NCI-H446 (cell line): ENCODE measurements around the gene RGL1.
"Not testable (repeated sequence)": the region's sequence is repeated elsewhere in the genome, so short reads cannot be mapped to it uniquely, and the experiment has no call there.

Source experiments
- DNase-seq, 2 experiments: peaks; one replicate each; lab custom pipeline; 2025; lab: John Stamatoyannopoulos, UW

Gene RGL1

DNA sequence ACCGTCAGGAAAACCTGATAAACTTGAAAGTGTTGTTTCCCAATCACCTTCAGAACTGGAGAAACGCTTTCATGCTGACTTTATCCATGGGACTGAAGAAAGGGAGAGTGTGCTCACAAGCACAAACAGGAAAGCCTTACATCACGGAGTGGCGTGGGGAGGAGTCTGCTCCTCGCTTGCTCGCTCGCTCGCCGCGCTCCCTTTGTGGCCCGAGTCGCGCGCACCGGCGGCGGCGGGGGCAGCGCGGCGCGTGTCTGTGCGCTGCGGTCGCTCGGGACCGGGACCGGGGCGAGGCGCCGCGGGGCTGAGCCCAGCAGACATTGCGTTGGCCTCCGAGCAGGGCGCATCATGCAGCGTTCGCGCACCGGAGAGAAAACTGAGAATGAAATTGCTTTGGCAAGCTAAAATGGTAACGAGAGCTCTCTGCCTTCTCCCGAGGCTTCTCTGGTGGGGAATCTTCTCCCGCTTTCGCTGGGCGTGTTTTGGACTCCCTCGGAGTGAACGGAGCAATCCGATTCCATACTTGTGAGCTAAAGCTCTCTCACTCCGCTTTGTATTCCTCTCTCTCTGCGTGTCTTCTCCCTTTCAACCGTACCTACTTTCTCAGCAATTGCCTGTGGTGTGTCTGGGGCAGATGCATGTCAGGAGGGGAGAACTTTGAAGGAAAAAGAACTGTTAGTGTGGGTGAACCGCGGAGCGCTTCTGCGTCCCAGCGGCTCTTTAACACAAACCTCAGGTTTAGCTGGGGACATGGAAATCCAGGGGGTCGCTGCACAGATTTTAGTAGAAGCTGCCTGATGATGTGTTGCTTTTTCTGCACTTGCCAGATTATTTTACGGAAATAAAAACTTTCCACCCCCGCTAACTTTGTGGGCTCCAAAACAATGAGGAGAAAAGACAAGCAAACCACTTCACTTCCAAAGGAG lies at the start of gene RGL1:
RGL1 (plus strand) TSS at position 205 of the 926 bp plus-strand sequence; CDS start at position 383, 178 bp downstream.
- DNase-seq = peak; percentile 64 to 75

DNA sequence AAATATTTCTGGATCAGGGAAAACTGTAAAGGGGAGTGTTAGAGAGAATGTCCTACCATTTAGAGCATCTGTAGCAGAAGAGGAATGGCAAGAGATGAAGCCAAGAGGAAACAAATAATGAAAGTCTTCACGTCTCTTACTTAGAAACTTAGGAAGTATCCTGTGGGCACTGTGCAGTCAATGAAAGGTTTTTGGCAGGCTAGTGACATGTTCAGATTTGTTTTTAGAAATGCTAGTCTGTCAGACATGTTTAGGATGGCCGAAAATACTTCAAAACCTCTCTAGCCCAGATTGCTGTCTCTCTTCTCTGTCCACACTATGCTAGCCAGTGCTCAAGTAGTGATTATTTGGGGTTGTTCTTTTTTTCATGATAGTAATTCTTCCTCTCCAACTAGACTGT lies 48.6 kb upstream of the RGL1 start:
- no peak for DNase-seq

DNA sequence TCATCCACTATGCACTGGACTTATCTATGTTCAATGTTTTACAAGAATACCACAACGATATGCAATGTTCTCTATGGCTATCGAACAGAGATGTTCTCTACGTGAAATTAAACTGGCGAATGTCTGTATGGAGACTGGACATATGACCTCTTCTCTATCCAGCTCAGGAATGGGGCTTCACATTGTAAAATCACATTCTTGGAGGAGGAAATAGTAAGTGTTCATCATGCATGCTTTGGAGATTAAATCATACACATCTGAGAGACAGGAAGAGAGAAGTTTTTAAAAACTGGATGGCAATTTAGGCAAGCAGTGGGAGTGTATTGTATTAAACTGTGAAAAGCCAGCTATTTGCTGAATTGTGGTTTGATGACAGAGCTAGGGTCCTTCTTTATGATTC lies 47.9 kb upstream of the RGL1 start:
- DNase-seq = no peak

DNA sequence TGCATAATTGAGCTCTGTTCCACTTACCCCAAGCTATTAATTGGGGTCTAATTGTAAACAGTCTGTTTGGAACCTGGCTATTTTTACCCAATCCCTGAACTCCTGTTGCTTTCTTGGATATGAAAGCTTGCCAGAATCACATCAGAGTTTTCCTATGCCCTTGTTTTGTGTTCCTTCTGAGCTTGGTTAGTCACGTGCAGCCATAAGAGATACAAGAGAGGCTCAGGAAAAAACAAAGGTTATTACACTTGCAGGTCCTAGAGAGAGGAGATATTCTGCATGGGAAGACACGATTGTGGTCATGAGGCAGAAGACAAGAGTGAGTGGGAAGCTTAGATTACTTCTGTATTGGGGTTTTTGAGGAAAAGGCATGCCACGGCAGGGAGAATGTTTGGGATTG lies 46.0 kb upstream of the RGL1 start:
- DNase-seq = no peak

DNA sequence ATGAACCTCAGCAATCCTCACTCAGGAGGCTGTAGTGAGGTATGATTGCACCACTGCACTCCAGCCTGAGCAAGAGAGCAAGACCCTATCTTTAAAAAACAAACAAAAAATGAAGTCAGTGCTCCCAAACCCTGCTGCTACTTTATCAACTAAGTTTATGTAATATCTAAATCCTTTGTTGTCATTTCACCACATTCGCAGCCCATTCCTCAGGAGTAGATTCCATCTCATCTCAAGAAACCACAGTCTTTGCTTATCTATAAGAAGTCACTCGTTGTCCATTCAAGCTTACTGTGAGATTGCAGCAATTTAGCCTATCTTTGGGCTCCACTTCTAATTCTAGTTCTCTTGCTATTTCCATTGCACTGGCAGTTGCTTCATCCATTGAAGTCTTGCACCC lies 44.3 kb upstream of the RGL1 start:
- no peak for DNase-seq

DNA sequence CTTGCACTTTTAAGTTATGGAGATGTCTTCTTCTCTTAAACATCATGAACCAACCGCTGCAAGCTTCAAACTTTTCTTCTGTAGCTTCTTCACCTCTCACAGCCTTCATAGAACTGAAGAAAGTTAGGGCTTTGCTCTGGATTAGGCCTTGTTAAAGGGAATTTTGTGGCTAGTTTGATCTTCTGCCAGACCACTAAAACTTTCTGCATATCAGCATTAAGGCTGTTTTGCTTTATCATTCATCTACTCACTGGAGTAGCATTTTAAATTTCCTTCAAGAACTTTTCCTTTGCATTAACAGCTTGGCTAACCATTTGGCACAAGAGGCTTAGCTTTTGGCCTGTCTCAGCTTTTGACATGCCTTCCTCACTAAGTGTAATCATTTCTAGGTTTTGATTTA lies 43.0 kb upstream of the RGL1 start:
- no peak for DNase-seq

DNA sequence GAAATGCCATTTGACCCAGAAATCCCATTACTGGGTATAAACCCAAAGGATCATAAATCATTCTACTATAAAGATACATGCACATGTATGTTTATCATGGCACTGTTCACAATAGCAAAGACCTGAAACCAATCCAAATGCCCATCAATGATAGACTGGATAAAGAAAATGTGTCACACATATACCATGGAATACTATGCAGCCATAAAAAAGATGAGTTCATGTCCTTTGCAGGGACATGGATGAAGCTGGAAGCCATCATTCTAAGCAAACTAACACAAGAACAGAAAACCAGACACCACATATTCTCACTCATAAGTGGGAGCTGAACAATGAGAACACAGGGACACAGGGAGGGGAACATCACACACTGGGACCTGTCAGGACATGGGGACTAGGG lies 42.1 kb upstream of the RGL1 start:
- not testable (repeated sequence) for DNase-seq

DNA sequence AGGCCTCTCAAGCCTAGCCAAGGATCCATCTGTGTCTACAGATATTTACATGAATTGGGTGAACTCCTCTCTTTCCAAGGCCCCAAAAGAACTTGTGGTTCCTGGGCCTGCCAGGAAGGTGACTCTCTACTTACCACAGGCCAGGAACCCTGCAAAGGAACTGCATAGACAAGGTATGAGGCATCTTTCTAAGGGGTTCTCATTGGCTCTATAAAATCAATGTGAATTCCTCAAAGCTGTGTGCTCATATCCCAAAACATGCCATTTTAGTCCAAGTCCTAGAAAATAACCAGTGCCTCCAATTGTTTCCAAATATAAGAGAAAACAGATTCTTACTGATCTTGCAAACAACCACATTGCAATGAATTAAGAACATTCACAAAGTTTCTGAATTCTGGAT lies 39.9 kb upstream of the RGL1 start:
- DNase-seq = no peak

DNA sequence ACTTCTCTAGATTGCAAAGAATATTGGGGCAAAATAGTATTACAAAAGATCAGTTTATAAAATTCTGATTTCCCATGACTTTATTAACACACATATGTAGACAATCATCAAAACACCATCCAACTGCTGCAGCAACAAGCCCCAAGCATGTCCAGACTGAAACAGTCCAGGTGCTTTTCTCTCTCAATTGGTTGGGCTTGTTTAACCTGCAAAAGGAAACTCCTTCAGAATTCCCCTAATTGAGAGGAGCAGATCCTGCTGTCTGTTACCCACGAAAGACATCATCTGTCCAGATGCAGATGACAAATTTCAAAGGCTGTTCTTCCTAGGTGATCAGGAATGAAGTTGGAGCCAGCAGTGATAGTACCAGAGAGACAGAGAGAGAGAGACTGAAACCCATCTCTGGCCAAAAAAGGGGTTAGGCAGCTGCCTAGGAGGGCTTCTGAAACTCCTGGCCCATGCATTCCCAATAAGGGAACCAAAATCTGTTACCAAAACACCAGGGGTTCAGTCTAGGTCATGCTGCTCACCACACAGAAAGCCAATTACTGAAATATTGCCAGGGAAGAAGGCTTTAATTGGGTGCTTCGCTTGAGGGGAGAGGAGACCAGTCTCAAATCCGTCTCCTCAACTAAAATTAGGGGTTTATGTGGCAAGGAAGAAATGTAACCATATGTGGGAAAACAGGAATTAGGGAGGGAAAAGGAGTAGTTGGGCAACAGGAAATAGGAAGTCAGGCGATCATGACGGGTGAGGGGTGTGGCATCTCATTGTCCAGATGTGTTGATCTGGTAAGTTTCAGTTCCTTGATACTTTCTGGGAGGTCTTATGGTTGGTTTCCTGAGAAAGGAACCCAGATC lies 34.7 kb upstream of the RGL1 start:
- no peak for DNase-seq

DNA sequence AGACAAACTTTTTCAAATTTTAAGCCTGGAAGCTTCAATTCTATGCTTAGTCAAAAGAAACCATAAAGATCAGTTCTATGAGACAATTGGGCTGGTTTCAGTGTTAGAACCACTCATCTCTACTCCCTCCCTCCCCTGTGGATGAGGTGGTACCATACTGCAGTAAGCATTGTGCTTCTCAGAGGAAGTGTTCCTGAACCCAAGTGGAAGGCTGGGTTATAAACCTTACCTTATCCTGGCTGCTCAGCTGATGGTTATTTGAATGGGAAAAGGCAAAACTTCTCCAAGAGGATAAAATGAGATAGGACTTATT lies 34.1 kb upstream of the RGL1 start:
- DNase-seq = no peak

DNA sequence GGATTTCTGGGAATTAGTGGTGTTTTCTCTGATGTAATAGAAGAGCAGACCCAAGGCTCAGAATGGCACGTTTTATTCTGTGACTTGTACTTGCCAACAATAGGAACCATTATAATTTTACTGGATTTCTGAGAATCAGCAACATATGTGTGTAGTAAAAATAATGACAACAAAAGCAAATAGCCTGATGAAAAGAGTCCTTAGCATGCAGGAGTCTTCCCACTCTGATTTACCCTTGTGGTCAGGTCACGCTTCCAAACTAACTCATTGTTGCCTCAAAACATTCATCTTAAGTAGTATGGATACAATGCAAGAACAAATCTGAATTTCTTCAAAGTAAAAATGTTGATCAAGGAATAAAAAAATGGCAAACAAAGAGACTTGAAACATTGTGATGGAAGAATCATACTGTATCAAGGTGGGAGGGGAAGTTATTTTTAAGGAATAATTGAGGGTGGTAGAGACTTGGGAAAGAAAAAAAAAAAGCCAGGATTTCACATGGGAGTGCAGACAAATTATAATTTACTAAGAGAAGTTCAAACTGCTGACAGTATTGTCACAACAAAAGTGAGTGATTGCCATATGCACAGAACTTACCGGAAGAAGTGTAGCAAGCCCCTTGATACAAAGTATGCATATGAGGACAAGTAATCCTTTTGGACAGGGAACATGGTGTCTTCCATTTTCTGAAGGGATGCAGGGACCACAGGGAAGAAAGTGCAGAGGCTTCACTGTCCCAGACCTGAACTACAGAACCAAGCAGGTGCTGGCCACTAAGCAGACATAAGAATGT lies 31.2 kb upstream of the RGL1 start:
- no peak for DNase-seq

DNA sequence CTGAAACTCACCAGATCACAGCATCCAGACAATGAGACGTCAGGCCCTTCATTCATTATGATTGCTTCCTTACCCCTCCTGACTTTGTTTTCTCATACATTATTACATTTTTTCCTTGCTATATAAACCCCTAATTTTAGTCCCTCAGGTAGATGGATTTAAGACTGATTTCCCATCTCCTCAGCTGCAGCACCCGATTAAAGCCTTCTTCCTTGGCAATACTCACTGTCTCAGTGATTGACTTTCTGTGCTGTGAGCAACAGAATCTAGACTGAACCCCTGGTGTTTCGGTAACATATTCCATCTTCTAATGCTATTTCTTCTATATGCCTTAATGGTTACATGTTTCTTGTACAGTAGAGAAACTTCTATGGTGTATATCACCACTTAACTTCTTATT lies 30.0 kb upstream of the RGL1 start:
- DNase-seq = no peak

DNA sequence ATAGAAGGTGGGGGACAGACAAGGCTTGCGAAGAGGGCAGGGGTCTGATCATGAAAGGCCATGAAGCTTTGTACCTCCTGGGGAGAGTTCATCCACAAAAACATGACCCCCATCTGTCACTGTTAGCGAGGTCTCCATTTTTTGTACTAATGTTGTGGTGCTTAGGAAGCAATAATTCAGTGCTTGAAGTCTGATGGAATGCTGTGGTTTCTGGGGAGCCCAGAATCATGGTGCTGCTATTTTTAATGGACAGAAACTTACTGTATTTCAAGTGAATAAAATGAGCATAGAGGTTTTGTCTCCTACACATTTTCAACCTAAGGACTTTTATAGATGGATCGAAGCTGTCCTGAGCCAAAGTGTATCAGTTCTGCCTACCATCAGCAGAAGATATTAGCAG lies 28.2 kb upstream of the RGL1 start:
- no peak for DNase-seq

DNA sequence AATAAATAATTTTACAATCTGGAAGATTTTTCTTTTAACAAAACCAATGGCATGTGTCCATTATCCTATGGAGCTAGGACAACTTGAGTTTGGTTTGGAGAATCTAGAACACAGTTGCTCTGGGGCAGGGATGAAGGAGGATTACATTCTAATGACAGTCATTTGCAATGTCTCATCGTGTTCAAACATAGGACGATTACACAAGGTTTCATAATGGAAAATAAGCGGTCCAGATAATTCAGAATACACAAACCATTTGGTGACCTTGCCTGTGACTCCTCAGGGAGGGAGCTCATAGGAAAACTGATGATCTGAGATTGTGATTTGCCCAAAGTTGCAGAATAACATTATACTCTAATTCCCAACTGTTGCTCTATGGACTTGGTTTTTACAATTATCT lies 27.6 kb upstream of the RGL1 start:
- DNase-seq = no peak

DNA sequence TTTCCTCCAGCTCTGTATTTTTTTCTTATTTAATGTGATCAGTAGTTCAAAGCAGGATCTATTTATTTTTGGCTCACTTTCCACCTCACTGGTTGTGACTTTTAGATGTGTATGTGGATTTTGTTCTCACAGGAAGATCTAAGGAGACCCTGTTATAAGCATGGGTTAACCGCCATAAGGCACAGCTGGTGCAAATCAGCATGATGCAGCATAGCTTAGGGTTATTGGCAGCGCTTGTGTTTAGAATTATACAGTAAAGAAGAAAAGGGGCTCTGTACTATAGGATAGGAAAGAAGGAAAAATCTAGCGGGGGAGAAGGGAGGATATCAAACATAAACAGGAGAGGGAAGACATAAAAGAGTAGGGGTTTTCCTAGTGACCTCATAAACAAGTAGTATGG lies 26.9 kb upstream of the RGL1 start:
- DNase-seq = peak; percentile 40 to 84

DNA sequence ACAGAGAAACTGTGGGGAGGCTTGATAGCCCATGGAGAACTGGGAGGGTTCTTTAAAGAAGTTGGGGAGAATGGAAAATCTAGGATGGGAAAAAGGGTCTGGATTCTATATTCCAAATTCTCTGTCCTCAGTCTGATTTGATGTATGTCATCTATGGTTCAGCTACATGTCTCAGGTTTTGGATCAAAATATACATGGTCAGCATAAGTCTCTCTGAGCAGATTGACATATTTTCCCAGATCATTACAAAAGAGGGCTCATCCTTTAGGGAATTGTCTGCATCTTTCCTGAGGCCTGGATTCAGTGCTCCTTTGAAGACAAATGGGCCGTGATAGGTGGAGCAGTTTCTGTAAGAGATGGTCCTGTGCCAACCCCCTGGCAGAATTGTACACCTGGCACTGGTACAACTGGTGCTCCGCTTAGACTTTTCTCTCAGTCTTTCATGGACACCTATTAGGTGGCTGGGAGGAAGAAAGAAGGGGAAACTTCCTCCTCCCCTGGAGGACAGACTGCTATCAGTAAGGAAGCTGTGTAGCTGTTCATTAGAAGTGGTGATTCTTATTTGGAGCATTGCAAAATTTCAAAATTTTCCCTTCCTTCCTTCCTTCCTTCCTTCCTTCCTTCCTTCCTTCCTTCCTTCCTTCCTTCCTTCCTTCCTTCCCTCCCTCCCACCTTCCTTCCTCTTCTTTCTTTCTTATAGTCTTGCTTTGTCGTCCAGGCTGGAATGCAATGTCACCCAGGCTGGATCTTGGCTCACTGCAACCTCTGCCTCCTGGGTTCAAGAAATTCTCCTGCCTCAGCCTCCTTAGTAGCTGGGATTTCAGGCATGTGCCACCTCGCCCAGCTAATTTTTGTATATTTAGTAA lies 26.1 kb upstream of the RGL1 start:
- peak; percentile 80 to 93 for DNase-seq

DNA sequence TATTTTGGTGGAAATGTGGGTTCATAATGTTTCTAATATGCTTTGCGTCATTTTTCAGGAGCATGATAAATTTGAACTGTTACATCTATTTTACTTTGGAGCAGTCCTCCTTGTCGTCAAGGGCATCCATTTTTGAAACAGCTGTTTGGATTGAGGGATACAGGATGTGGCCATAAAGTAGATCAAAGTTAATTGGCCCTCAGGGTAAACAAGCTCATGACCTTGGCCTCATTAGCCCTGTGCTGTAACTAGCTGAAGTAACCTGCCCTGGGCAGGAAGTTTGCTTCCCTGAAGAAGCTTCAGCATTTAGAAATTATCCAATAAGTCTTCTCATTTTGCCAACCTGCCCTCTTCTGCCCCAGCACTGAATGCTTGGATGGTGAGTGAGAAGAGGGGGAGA lies 24.8 kb upstream of the RGL1 start:
- DNase-seq = no peak

DNA sequence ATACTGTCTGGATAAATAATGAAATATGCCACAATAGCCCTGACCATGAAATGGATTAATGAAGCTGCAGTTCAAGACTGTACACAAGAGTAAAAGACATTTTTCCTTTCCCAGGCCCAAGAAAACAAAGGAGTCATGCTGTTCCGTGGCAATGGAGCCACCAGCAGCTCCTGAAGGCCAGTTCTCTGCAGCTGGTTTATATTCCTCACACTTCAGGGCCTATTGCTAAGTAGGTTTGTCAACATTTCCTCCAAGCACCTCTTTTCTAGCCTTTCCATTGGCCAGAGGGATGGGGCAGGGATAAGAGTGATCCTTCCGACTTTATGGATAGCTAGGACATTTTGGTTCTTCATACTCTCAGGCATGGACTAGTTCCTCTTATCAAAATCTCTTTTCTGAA lies 24.2 kb upstream of the RGL1 start:
- peak; percentile 10 to 23 for DNase-seq

DNA sequence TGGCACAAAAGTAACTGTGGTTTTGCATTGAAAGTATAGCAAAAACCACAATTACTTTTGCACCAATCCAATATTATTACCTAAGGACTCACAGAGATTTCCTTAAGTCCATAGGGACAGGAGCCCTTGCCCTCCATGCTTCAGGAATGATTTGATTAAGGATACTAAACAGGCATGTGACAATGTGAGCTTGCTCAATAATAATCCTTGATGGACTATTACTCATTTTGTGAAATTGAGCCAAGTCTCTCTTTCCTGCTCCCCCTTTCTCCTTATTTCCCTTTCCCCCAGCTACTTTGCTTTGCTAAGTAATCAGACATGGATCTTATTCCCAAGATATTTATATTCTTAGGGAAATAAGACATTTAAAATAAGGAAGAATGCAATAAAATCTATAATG lies 21.6 kb upstream of the RGL1 start:
- peak; percentile 37 to 50 for DNase-seq

DNA sequence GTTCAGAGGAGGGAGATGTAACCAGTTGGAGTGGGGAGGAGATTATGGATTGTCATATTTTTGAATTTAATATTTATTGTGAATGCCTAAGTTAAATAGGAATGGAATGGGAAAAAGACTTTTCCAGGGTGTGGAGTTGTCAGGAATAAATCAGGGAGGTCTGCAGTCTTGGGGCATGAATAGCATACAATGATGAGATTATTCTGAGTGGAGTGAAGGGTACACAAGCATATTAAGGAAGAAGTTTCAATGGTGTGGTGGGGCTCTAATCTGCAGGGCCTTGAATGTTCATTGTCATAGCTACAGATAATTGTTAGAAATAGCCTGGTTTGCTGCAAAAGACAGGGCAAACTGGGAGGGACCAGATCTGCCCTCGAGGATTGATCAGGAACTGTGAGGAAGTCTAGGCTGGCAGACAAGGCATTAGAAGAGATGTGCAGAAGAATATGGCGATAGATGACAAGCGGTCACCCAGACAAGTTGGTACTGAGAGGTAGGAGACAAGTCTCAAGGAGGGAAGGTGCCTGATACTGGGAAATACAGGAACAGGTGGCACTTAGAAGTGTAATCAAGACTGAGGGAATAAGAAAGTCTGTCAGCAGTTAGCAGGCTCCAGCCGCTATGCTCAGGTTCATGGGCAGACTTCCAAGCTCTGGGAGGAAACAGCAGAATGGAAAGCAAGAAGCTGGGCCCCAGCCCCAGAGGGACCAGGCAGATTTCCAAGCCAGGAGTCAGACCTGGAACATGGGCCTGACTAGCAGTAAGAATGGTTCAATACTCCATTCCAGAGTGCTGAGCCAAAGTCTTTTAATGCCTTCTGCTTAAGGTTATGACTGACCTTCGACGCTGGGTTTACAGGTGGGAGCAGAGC lies 20.9 kb upstream of the RGL1 start:
- peak; percentile 96 to 99 for DNase-seq
